ENCODE measurements around the gene HSPA9. TPM values are rescaled to one million over a fixed set of nuclear protein-coding genes. Genes with fewer than 3 reads are reported as not detected.

HSPA9 gene
- total RNA-seq, 1 donor from 2014 or later: 291 TPM

- H3K4me1 ChIP-seq: peaks cover 5% of the 10 kb centered on the region
- H3K36me3 ChIP-seq: no peaks in the 10 kb centered on the region
- intact Hi-C loops (cut with micrococcal nuclease): no loop called here
- DNase-seq: no peak
- H3K27me3 ChIP-seq (ENCODE audit: low read depth): no peaks in the 10 kb centered on the region
- no peak for TF ChIP-seq CTCF (IDR thresholded peaks at IDR 0.05; ENCODE audit: borderline replicate concordance)
- no peak overlapping the region for H3K4me3 ChIP-seq
- peak overlapping the region; percentile 16 for H3K27ac ChIP-seq (replicated peaks)
- no peaks in the 10 kb centered on the region for H3K9me3 ChIP-seq (replicated peaks)
Measured at GRCh38 chr5:138605254-138605972, 30.2 kb upstream of the HSPA9 start.

- TF ChIP-seq CTCF (IDR thresholded peaks at IDR 0.05; ENCODE audit: borderline replicate concordance): no peak
- no peak overlapping the region for H3K4me3 ChIP-seq
- no peak for DNase-seq
- H3K9me3 ChIP-seq (replicated peaks): no peaks in the 10 kb centered on the region
- peaks cover 4% of the 10 kb centered on the region for H3K4me1 ChIP-seq
- H3K36me3 ChIP-seq: no peaks in the 10 kb centered on the region
- no peaks in the 10 kb centered on the region for H3K27me3 ChIP-seq (ENCODE audit: low read depth)
- no peak overlapping the region for H3K27ac ChIP-seq (replicated peaks)
- intact Hi-C loops (cut with micrococcal nuclease): no loop called here
Measured at GRCh38 chr5:138604176-138604785, 29.1 kb upstream of the HSPA9 start.

GRCh38 chr5:138603249-138603920 lies 28.2 kb upstream of the HSPA9 start:
- peaks cover 4% of the 10 kb centered on the region for H3K4me1 ChIP-seq
- no peak for DNase-seq
- no peak overlapping the region for H3K27ac ChIP-seq (replicated peaks)

GRCh38 chr5:138602371-138603000 lies 27.3 kb upstream of the HSPA9 start:
- no peak overlapping the region for H3K27ac ChIP-seq (replicated peaks)
- H3K4me3 ChIP-seq: no peak overlapping the region
- H3K27me3 ChIP-seq (ENCODE audit: low read depth): no peaks in the 10 kb centered on the region
- H3K9me3 ChIP-seq (replicated peaks): no peaks in the 10 kb centered on the region
- DNase-seq: no peak
- intact Hi-C loops (cut with micrococcal nuclease): no loop called here
- TF ChIP-seq CTCF (IDR thresholded peaks at IDR 0.05; ENCODE audit: borderline replicate concordance): no peak
- H3K4me1 ChIP-seq: peaks cover 4% of the 10 kb centered on the region
- H3K36me3 ChIP-seq: no peaks in the 10 kb centered on the region

More at GRCh38 chr5:138603249-138603920, 28.2 kb upstream of the HSPA9 start:
- H3K9me3 ChIP-seq (replicated peaks): no peaks in the 10 kb centered on the region
- H3K4me3 ChIP-seq: no peak overlapping the region
- no peak for TF ChIP-seq CTCF (IDR thresholded peaks at IDR 0.05; ENCODE audit: borderline replicate concordance)
- no peaks in the 10 kb centered on the region for H3K36me3 ChIP-seq
- no peaks in the 10 kb centered on the region for H3K27me3 ChIP-seq (ENCODE audit: low read depth)
- intact Hi-C loops (cut with micrococcal nuclease): no loop called here

GRCh38 chr5:138601444-138601843 lies 26.2 kb upstream of the HSPA9 start:
- TF ChIP-seq CTCF (IDR thresholded peaks at IDR 0.05; ENCODE audit: borderline replicate concordance): no peak
- Histone ChIP-seq H3K27me3 (ENCODE audit: low read depth) (no peaks in the 10 kb centered on the region), H3K36me3 (no peaks in the 10 kb centered on the region), H3K4me3 (no peak overlapping the region), H3K9me3 (replicated peaks) (no peaks in the 10 kb centered on the region), H3K4me1 (peaks cover 4% of the 10 kb centered on the region), H3K27ac (replicated peaks) (no peak overlapping the region)
- intact Hi-C loops (cut with micrococcal nuclease): no loop called here
- no peak for DNase-seq

Measured in left ventricle myocardium inferior (tissue), 1 donor.